ENCODE data around the gene ABCC1.

DNA sequence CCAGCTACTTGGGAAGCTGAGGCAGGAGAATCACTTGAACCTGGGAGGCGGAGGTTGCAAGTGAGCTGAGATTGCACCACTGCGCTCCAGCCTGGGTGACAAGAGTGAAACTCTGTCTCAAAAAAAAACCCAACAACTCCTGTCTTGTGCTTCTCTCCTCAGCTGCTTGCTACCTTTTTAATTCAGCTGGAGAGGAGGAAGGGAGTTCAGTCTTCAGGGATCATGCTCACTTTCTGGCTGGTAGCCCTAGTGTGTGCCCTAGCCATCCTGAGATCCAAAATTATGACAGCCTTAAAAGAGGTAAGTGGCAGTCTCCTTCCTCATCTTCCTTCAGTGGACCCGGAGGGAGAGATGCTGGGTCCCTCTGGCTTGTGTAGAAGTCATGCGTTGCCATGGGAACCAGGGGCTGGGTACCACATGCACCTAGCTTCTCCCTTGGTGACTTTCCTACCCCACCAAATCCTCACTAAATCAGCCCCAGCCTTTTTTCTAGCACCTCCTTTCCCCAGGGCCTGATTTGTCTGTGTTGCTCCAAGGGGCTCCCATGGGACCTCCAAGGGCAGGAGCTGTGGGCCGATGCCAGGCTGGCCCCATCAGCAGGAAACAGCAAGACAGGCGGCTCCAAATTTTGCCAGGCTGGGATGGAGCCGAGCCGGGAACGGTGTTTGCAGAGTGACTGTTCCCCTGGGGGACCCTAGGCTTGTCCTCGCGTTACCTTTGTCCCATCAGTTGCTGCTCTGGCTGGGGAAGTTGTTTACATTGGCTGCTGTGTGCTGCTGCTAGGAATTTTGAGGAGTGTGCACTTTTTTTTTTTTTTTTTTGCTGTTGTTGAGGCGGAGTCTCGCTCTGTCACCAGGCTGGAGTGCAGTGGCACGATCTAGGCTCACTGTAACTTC, 65.2 kb downstream of the ABCC1 start:
- TF ChIP-seq, protein P1, sequence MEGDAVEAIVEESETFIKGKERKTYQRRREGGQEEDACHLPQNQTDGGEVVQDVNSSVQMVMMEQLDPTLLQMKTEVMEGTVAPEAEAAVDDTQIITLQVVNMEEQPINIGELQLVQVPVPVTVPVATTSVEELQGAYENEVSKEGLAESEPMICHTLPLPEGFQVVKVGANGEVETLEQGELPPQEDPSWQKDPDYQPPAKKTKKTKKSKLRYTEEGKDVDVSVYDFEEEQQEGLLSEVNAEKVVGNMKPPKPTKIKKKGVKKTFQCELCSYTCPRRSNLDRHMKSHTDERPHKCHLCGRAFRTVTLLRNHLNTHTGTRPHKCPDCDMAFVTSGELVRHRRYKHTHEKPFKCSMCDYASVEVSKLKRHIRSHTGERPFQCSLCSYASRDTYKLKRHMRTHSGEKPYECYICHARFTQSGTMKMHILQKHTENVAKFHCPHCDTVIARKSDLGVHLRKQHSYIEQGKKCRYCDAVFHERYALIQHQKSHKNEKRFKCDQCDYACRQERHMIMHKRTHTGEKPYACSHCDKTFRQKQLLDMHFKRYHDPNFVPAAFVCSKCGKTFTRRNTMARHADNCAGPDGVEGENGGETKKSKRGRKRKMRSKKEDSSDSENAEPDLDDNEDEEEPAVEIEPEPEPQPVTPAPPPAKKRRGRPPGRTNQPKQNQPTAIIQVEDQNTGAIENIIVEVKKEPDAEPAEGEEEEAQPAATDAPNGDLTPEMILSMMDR (IDR thresholded peaks at IDR 0.05; ENCODE audit: low read depth, low read length), result no peak
- no peak for TF ChIP-seq POLR2A (IDR thresholded peaks at IDR 0.05; ENCODE audit: extremely low read depth, insufficient read length)
- TF ChIP-seq, protein P2, sequence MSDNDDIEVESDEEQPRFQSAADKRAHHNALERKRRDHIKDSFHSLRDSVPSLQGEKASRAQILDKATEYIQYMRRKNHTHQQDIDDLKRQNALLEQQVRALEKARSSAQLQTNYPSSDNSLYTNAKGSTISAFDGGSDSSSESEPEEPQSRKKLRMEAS (IDR thresholded peaks at IDR 0.05; ENCODE audit: low read depth, low read length), result no peak
- TF ChIP-seq MYC (IDR thresholded peaks at IDR 0.05; ENCODE audit: low read depth, low read length), result no peak
